Central memory CD8-positive, alpha-beta T cell (primary cell): Measurements from ENCODE around the gene G6PC2.
"Not testable (repeated sequence)": the region's sequence is repeated elsewhere in the genome, so short reads cannot be mapped to it uniquely, and the experiment has no call there.

Experiments
- ATAC-seq: fragments of 150-1000 bp; cut with Tn5 transposase; replicated peaks from 2 replicates; pipeline ENCODE4 v1.10.0; 2022; ENCODE audit warnings: mild to moderate bottlenecking, moderate FRiP score, moderate number of reproducible peaks; ENCODE audit not compliant: poor library complexity, severe bottlenecking; ENCODE audit errors: extremely low read depth
- DNase-seq, 2 donors: peaks; one replicate each; pipeline ENCODE4 v3.0.0; 2021; ENCODE audit warnings: low spot score in 2 of 2
- H3K27ac Mint-ChIP-seq: one replicate; pipeline ENCODE4 v1.8.0; 2022; ENCODE audit warnings: low read depth, mild to moderate bottlenecking, moderate library complexity, mixed read lengths
- H3K27me3 Mint-ChIP-seq: one replicate; pipeline ENCODE4 v1.8.0; 2022; ENCODE audit warnings: mixed read lengths
- H3K36me3 Mint-ChIP-seq: one replicate; pipeline ENCODE4 v1.8.0; 2022; ENCODE audit warnings: mild to moderate bottlenecking, moderate library complexity, mixed read lengths; ENCODE audit not compliant: insufficient read depth
- H3K4me1 Mint-ChIP-seq: one replicate; pipeline ENCODE4 v1.8.0; 2022; ENCODE audit warnings: mixed read lengths
- H3K4me3 Mint-ChIP-seq: one replicate; pipeline ENCODE4 v1.8.0; 2022; ENCODE audit warnings: mild to moderate bottlenecking, moderate library complexity, mixed read lengths
- H3K9me3 Mint-ChIP-seq: one replicate; pipeline ENCODE4 v1.8.0; 2022; ENCODE audit warnings: mixed read lengths

Gene G6PC2

GRCh38 chr2:168912901-168913369 lies 11.8 kb downstream of the G6PC2 start:
- ATAC-seq (no peak), DNase-seq (no peak)
- Mint-ChIP-seq H3K4me3 (no peak overlapping the region), H3K4me1 (no peaks in the 10 kb centered on the region), H3K27me3 (peaks cover 41% of the 10 kb centered on the region), H3K27ac (no peak overlapping the region), H3K9me3 (no peaks in the 10 kb centered on the region), H3K36me3 (no peaks in the 10 kb centered on the region)

- ATAC-seq = no peak
- Mint-ChIP-seq H3K4me1 (no peaks in the 10 kb centered on the region), H3K4me3 (no peak overlapping the region), H3K27ac (no peak overlapping the region), H3K27me3 (peaks cover 39% of the 10 kb centered on the region), H3K36me3 (no peaks in the 10 kb centered on the region), H3K9me3 (no peaks in the 10 kb centered on the region)
- no peak for DNase-seq
Observed at GRCh38 chr2:168913495-168913894, 12.4 kb downstream of the G6PC2 start.

- Mint-ChIP-seq H3K27ac (no peak overlapping the region), H3K4me1 (no peaks in the 10 kb centered on the region), H3K4me3 (no peak overlapping the region), H3K27me3 (peaks cover 48% of the 10 kb centered on the region), H3K9me3 (no peaks in the 10 kb centered on the region), H3K36me3 (no peaks in the 10 kb centered on the region)
- DNase-seq (no peak), ATAC-seq (no peak)
Observed at GRCh38 chr2:168915441-168916330, 14.6 kb downstream of the G6PC2 start.

DNA sequence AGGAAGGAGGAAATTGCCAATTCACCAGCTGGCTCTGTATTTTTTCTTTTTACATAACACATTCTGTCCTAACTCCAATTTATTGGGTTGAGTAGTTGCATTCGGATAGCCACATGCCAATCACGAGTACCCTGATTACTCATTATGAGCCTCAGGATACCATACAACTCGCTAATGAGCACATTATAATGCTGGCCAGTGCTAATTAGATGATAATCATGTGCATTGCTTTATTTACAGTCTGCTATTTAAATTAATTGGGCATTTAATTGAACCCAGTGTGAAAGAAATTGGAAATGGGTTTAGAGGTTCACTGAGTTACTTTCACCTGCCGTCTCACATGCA lies 15.2 kb downstream of the G6PC2 start:
- H3K36me3 Mint-ChIP-seq = no peaks in the 10 kb centered on the region
- no peak for DNase-seq
- peaks cover 52% of the 10 kb centered on the region for H3K27me3 Mint-ChIP-seq
- ATAC-seq = no peak
- H3K9me3 Mint-ChIP-seq = no peaks in the 10 kb centered on the region
- H3K27ac Mint-ChIP-seq = no peak overlapping the region
- no peak overlapping the region for H3K4me3 Mint-ChIP-seq
- no peaks in the 10 kb centered on the region for H3K4me1 Mint-ChIP-seq

GRCh38 chr2:168920504-168921157 lies 19.5 kb downstream of the G6PC2 start:
- no peaks in the 10 kb centered on the region for H3K36me3 Mint-ChIP-seq
- ATAC-seq = no peak
- no peaks in the 10 kb centered on the region for H3K4me1 Mint-ChIP-seq
- H3K27me3 Mint-ChIP-seq = peaks cover 51% of the 10 kb centered on the region
- no peak overlapping the region for H3K4me3 Mint-ChIP-seq
- H3K9me3 Mint-ChIP-seq = no peaks in the 10 kb centered on the region
- DNase-seq = no peak
- H3K27ac Mint-ChIP-seq = no peak overlapping the region

DNA sequence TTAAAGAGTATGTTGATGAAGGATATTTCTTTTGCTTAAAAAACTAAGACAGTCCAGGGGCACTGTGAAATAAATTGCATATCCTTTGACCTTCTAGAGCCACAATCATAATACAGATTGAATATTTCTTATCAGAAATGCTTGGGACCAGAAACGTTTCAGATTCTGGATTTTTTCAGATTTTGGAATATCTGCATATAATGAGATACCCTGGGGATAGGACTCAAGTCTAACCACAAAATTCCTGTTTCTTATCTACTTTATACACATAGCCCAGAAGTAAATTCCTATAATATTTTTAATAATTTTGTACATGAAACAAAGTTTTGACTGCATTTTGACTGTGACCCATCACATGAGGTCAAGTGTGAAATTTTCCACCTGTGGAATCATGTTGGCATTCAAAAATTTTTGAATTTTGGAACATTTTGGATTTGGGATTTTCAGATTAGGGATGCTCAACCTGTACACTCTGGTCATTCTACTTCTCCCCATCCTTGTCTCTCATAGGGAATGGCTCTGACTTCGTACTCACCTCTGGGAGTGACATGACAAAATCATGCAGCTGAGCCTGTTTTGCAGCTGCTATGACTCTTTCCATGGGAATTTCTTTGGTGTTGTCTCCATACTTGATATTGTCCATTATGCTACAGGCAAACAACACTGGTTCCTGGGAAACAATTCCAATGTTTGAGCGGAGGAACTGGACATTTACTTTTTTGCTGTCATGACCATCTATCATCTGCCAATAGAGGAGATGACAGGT lies 25.7 kb downstream of the G6PC2 start:
- no peak for ATAC-seq
- Mint-ChIP-seq H3K4me3 (no peak overlapping the region), H3K27me3 (peaks cover 52% of the 10 kb centered on the region), H3K9me3 (no peaks in the 10 kb centered on the region), H3K4me1 (no peaks in the 10 kb centered on the region), H3K27ac (no peak overlapping the region), H3K36me3 (no peaks in the 10 kb centered on the region)
- DNase-seq = no peak

GRCh38 chr2:168928113-168928831 lies 27.2 kb downstream of the G6PC2 start:
- Mint-ChIP-seq H3K27ac (no peak overlapping the region), H3K27me3 (peaks cover 37% of the 10 kb centered on the region), H3K9me3 (no peaks in the 10 kb centered on the region), H3K36me3 (no peaks in the 10 kb centered on the region), H3K4me1 (no peaks in the 10 kb centered on the region), H3K4me3 (no peak overlapping the region)
- ATAC-seq (no peak), DNase-seq (no peak)

DNA sequence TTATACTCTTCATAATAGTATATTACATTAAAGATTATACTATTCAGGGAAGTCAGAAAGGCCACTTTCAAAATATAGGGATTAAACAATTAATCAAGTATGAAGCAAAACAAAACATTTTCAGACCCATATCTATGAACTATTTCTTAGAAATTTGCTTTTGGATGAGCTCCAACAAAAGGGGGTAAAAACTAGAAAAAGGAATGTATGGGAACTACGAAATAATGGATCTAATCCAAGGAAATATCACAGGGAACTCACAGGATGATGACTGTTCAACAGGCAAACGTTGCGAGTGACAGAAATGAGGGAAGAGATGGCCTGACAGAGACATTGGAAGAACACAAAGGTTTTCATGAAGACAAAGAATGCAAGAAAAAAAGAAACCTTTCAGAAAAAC lies 27.9 kb downstream of the G6PC2 start:
- Mint-ChIP-seq H3K4me3 (no peak overlapping the region), H3K4me1 (no peaks in the 10 kb centered on the region), H3K27me3 (peaks cover 29% of the 10 kb centered on the region), H3K36me3 (no peaks in the 10 kb centered on the region), H3K9me3 (no peaks in the 10 kb centered on the region), H3K27ac (no peak overlapping the region)
- DNase-seq (no peak), ATAC-seq (no peak)

- Mint-ChIP-seq H3K27ac (no peak overlapping the region), H3K4me1 (no peaks in the 10 kb centered on the region), H3K36me3 (no peaks in the 10 kb centered on the region), H3K4me3 (no peak overlapping the region), H3K9me3 (no peaks in the 10 kb centered on the region), H3K27me3 (peaks cover 25% of the 10 kb centered on the region)
- DNase-seq (no peak), ATAC-seq (no peak)
Observed at GRCh38 chr2:168930242-168930641, 29.2 kb downstream of the G6PC2 start.

DNA sequence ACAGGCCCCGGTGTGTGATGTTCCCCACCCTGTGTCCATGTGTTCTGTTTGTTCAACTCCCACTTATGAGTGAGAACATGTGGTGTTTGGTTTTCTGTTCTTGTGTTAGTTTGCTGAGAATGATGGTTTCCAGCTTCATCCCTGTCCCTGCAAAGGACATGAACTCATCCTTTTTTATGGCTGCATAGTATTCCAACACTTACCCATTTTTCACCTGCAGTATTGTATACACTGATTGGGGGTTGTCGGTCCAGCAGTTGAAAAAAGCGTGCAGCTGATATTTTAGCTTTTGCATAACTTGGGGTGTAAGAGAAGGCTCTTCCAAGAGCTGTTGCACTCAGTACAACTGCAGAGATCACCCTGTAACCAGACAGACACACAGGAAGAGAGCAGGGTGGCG lies 31.1 kb downstream of the G6PC2 start:
- H3K36me3 Mint-ChIP-seq, ATAC-seq, DNase-seq, H3K9me3 Mint-ChIP-seq, H3K4me1 Mint-ChIP-seq, H3K27ac Mint-ChIP-seq, H3K4me3 Mint-ChIP-seq: not testable (repeated sequence)
- peaks cover 14% of the 10 kb centered on the region for H3K27me3 Mint-ChIP-seq

DNA sequence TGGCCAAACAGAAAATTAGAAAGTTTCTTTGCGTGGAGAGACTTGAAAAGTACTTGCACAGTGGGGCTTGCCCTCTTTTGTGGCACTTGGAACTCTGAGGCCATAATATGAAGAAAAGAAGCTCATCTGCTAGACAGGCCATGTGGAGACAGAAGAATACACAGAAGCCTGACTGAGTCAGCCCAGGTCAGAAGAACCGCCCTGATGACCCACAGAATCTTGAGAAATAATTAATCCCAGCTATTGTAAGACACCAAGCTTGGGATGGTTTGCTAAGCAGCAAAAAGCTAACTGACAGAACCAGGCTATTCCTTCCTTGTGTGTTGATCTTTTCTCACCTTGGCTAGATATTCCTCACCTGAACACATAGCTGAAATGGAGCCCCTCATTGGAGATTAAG lies 33.7 kb downstream of the G6PC2 start:
- no peak overlapping the region for H3K27ac Mint-ChIP-seq
- no peak for ATAC-seq

DNA sequence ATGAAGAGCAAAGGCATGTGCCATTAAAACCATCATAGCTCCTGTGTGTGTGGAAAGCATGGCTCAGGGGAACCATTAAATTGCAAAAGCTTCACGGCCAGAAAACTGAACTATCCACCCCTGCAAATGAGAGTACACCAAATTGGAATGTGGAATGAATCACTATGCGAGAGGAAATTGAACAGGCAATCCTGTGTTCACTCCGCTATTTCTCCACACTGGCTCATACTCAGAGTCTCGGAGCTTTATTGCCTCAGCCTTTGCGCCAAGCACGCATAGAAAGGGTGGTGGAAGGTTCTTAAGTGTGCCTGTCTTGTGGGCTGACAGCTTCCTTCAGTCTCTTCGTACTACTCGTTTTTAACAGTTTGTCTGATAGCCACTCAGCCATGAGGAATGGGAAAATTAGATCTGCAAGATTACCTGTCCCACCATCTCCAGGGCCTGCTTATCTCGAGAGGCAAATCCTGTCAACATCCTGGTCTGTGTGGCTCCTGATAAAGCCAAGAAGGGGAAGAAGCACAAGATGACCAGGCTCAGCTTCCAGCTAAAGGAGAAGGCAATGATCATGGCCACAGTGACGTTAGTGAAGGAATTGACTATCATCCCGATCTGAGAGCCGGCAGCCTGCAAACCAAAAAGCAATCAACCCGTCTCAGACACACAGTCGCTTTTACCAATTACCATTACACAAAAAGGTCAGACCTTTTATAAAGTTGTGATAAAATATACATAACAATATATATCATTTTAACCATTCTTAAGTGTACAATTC lies 34.9 kb downstream of the G6PC2 start:
- H3K36me3 Mint-ChIP-seq = no peaks in the 10 kb centered on the region
- no peak overlapping the region for H3K27ac Mint-ChIP-seq
- H3K4me1 Mint-ChIP-seq = no peaks in the 10 kb centered on the region
- ATAC-seq = no peak
- no peak for DNase-seq
- no peak overlapping the region for H3K4me3 Mint-ChIP-seq
- H3K27me3 Mint-ChIP-seq = peaks cover 10% of the 10 kb centered on the region
- no peaks in the 10 kb centered on the region for H3K9me3 Mint-ChIP-seq

More for the DNA sequence above, 33.7 kb downstream of the G6PC2 start:
- no peaks in the 10 kb centered on the region for H3K4me1 Mint-ChIP-seq
- DNase-seq = no peak
- no peaks in the 10 kb centered on the region for H3K9me3 Mint-ChIP-seq
- H3K36me3 Mint-ChIP-seq = no peaks in the 10 kb centered on the region
- no peak overlapping the region for H3K4me3 Mint-ChIP-seq
- H3K27me3 Mint-ChIP-seq = peaks cover 10% of the 10 kb centered on the region
